Measurements from ENCODE around the gene HDAC4.

GRCh38 chr2:239375278-239376061 is 25.4 kb downstream of the HDAC4 start:
- TF ChIP-seq, protein P1, sequence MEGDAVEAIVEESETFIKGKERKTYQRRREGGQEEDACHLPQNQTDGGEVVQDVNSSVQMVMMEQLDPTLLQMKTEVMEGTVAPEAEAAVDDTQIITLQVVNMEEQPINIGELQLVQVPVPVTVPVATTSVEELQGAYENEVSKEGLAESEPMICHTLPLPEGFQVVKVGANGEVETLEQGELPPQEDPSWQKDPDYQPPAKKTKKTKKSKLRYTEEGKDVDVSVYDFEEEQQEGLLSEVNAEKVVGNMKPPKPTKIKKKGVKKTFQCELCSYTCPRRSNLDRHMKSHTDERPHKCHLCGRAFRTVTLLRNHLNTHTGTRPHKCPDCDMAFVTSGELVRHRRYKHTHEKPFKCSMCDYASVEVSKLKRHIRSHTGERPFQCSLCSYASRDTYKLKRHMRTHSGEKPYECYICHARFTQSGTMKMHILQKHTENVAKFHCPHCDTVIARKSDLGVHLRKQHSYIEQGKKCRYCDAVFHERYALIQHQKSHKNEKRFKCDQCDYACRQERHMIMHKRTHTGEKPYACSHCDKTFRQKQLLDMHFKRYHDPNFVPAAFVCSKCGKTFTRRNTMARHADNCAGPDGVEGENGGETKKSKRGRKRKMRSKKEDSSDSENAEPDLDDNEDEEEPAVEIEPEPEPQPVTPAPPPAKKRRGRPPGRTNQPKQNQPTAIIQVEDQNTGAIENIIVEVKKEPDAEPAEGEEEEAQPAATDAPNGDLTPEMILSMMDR (optimal IDR thresholded peaks at IDR 0.05 in 1 of 3, IDR thresholded peaks at IDR 0.05 in 1 of 3, conservative IDR thresholded peaks at IDR 0.05 in 1 of 3; ENCODE audit: extremely low read depth in 1 of 3, insufficient read depth in 2 of 3, low read length in 3 of 3), result peak in 1 of 3 experiments; percentile 49
- TF ChIP-seq EZH2 (IDR thresholded peaks at IDR 0.05; ENCODE audit: low read length), result no peak
